K562 (cell line): ENCODE measurements around the gene RGS4.

ENCODE experiments used
- RAD51 ChIP-seq: fragments of 450-650 bp; IDR thresholded peaks from 2 replicates; pipeline ENCODE4 v1.7.1; 2016; ENCODE audit warnings: low read depth, mild to moderate bottlenecking, borderline replicate concordance
- ZBTB8A ChIP-seq: fragments of 450-650 bp; IDR thresholded peaks from 2 replicates; pipeline ENCODE4 v1.6.1; 2018; ENCODE audit warnings: mild to moderate bottlenecking, moderate library complexity; ENCODE audit not compliant: partially characterized antibody
- ZNF444 ChIP-seq: fragments of 250-450 bp; sonication (Bioruptor Pico); IDR thresholded peaks from 2 replicates; pipeline ENCODE4 v1.4.0; 2020; ENCODE audit warnings: mild to moderate bottlenecking, moderate library complexity
- ZNF668 ChIP-seq: fragments of 250-450 bp; sonication (Bioruptor Pico); IDR thresholded peaks from 2 replicates; pipeline ENCODE4 v1.8.0; 2022; ENCODE audit warnings: mild to moderate bottlenecking, inconsistent platforms
- TF ChIP-seq, protein P1 (sequence below), 3 experiments: IDR thresholded peaks in 2 of 3; conservative IDR thresholded peaks in 1 of 3; 2 replicates each; pipeline ENCODE4 v1.5.1; 2011 to 2012; ENCODE audit warnings: low read length in 3 of 3, mild to moderate bottlenecking in 3 of 3, control low read depth in 2 of 3, improper control_type of control experiment in 1 of 3, inconsistent platforms in 1 of 3, low read depth in 1 of 3, mixed read lengths in 1 of 3, moderate library complexity in 1 of 3; ENCODE audit not compliant: insufficient read depth in 2 of 3

DNA sequence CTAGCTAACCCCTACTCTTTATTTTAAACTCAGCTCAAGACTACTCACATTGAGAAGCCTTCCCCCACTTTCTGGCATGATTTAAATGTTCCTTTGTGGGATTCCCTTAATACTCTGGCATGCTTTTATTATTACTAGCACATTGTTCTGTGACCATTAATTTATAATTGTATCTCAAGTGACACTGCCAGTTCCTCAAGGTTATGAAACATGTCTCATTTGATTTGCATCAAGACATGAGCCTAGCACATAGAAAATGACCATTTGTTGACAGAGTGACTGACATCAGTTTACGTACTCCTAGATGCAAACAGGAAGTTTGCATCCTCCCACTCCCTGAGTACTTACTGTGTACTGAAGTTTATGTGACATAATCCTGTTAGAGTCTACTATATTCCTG lies 15.2 kb downstream of the RGS4 start:
- TF ChIP-seq RAD51 (no peak), ZNF668 (CRISPR knock-in tag) (no peak), ZNF444 (CRISPR knock-in tag) (no peak), ZBTB8A (no peak)
- TF ChIP-seq, protein P1, sequence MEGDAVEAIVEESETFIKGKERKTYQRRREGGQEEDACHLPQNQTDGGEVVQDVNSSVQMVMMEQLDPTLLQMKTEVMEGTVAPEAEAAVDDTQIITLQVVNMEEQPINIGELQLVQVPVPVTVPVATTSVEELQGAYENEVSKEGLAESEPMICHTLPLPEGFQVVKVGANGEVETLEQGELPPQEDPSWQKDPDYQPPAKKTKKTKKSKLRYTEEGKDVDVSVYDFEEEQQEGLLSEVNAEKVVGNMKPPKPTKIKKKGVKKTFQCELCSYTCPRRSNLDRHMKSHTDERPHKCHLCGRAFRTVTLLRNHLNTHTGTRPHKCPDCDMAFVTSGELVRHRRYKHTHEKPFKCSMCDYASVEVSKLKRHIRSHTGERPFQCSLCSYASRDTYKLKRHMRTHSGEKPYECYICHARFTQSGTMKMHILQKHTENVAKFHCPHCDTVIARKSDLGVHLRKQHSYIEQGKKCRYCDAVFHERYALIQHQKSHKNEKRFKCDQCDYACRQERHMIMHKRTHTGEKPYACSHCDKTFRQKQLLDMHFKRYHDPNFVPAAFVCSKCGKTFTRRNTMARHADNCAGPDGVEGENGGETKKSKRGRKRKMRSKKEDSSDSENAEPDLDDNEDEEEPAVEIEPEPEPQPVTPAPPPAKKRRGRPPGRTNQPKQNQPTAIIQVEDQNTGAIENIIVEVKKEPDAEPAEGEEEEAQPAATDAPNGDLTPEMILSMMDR (IDR thresholded peaks at IDR 0.05 in 2 of 3, conservative IDR thresholded peaks at IDR 0.05 in 1 of 3; ENCODE audit: insufficient read depth in 2 of 3, low read depth in 1 of 3, low read length in 3 of 3), result no peak
